HG03175 (cell line): ENCODE data around the gene INSC.

ENCODE experiments used
- ATAC-seq: cut with Tn5 transposase; IDR thresholded peaks from one replicate; pipeline ENCODE4 v1.9.1; 2021; ENCODE audit warnings: mild to moderate bottlenecking, moderate library complexity; ENCODE audit not compliant: unreplicated experiment

INSC gene

DNA sequence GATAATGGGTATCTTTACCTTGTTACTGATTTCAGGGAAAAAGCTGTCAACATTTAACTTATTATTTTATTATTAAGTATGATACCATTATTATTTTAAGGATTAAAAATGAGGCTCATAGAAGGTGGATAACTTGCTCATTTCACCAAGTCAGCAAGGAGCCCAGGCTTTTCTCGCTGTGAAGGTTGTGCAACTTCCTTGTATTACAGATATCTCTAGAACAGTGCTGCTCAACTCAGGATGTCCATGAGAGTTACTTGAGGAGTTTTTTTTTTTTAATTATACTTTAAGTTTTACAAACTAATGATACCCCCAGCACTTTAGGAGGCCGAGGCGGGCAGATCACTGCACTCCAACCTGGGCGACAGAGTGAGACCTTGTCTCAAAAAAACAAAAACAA lies 98.2 kb downstream of the INSC start:
- no peak for ATAC-seq

DNA sequence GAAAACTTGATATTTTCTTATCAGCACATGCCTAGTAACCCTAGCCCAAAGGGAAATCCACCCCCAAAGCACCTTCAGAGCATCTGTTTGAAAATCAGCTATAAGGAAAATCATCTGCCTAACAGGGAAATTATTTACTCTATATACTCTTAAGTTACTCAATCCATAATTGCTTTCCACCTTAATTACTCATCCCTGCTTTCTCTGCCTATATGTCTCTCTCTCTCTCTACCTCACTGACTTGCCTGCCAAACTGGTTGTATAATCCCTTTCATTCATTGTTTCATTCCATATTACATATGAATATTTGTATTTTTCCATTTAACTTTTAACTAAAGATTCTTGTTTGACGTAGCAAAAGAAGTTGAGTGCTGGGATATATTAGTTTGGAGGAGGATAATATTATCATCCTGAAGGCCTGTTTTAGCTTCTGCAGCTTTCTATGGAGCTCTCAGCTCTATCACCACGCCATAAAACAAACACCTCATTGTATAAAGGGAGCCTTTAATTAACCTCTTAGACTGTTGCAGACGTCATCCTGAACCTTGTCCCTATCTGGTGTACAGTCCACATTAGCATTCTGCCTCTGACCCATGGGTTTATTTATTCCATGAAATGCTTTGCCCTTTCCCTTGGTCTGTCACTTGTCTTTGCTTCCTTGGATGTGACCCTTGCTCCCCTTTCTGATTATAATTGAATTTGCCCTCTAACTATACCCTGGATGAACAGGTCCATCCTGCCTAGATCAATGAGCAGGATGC lies 98.9 kb downstream of the INSC start:
- ATAC-seq, result no peak

DNA sequence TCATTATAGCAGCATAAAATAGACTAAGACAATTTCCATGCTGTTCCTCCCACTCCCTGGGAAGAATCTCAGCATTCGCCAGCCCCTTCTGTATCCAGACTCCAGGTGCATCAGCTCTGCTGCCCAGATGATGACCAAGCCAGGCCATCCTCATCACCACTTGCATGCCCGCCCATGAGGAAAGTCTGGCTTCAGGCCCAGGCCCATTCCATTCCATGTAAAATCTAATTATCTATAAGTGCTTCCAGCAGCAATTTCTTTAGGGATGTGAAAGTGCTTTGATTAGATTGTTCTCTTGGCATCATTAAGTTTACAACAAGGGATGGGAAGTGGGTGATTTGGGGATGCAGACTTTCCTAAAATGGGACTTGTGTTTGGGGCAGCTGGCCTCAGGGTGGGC lies 100.3 kb downstream of the INSC start:
- no peak for ATAC-seq

DNA sequence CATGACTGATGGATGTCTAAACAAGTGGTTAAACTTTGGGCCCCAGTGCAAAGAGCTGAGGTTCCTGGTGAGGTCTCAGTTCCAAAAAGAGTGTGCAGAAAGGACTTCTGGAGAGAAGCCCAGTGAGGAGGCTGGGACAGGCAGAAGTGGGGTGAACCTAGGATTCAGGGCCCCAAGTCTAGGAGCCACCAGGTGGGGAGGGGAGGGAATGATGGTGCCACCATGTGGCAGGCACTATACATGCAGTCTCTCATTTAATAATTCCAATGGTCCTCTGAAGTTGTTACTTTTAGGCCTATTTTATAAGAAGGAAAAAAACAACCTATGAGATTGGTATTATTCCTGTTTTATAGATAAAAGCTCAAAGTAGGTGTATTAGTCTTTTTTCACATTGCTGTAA lies 102.0 kb downstream of the INSC start:
- peak; percentile 71 for ATAC-seq

DNA sequence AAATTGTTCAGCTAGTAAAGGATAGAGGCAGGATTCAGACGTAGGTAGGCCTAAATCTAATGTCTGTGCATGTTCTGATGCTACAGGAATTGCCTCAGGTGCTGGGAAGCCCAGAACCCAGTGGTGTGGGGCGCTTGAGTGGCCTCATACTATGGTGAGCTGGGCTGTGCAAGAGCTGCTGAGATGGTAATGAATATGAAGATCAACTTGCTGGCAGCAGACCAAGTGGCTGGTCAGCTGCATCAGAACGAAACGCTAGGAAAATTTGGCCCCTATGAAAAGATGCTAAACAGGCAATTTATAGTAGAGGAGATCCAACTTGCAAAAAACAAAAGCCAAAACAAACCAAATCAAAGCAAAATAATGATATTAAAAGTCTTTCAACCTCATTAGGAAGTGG lies 102.7 kb downstream of the INSC start:
- ATAC-seq, result no peak

DNA sequence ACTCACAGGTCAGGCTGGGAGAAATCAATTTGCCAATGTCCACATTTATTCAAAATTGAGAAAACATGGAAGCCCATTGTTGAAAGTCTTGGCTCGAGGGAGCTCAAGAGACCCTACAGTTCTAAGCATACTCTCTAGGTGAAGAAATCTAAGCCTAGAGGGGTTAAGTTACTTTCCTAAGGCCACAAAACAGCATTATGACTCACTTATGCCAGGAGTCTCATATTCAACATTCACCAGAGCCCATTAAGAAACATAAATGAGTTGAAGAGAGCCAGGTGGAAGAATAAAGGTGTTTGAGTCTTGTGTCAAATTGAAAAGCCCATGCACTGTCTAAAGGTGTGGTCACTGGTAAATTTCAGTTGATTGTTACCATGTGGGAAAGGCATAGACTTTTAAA lies 108.1 kb downstream of the INSC start:
- no peak for ATAC-seq

DNA sequence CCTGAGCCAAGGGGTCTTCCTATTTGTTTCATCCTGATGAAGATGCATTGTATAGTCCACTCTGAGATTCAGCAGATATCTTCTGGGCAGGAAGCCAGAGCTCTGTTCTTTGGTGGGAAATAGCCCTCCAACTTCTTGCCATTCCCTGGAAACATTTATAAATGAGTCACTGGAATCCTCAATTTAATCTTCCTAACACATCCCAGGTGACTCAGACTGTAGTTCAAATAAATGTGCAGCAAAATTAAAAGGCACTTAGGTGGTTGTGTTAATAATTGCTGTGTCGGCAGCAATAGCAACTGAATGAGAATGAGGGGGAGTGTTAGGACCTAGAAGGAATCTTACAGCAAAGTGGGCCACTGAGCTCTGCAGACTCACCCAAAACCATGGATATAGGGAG lies 108.6 kb downstream of the INSC start:
- no peak for ATAC-seq

DNA sequence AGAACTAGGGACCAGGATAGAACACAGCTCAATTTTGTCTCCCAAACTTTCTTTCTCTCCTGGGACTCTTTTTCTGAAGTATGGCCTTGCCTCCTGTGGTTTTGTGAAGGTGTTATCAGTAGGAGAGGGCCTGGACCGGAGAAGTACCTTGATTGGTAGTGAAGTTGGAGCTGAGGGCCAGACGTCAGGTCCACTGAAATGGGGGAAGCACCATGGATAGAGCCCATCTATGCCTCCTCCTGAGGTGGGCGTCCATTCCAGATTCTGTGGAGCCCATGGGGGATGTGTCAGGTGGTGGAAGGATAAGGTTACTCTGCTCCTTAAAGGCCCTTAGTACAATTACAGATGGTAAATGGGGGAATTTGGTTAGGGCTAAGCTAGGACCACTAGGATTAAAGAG lies 109.7 kb downstream of the INSC start:
- no peak for ATAC-seq

DNA sequence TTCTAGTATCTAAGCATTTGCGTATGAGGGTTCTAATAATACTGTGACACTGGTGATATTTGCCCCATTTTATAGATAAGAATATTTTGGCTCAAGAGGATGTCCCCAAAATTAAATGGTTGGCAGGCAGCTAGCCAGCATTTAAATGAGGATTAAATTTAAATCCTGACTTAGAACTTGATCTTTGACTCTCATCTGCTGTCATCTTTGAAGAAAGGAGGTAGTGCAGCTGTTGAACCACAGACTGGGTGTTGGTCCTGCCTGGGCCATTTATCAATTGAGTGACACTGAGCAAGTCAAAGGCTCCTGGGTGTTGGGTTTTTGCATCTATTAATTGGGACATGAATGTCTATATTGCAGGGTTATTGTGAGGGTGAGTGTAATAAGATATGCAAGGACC lies 112.3 kb downstream of the INSC start:
- no peak for ATAC-seq

DNA sequence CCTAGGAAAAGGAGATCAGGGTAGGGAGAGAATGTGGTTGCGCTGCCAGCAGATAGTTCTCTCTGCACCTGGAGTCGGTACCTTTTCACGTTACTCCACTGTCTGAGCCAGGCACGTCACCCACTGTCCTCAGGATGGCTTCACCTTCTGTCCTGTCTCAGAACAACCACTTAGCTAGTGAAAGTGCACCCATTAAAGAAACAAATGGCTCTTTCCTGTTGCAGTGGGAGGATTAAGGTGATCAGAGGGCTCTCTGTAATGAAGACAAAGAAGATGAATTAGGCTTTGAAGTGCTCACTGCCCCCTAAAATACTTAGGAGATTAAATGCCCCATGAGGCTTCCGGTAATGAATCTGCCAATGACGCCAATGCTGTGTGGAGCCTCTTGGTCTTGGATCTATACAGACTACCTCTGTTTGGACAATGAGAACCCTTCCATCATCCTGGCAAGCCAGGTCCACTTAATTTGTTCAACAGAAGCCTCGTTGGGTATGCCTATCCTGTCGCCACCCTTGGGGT lies 113.7 kb downstream of the INSC start:
- no peak for ATAC-seq

DNA sequence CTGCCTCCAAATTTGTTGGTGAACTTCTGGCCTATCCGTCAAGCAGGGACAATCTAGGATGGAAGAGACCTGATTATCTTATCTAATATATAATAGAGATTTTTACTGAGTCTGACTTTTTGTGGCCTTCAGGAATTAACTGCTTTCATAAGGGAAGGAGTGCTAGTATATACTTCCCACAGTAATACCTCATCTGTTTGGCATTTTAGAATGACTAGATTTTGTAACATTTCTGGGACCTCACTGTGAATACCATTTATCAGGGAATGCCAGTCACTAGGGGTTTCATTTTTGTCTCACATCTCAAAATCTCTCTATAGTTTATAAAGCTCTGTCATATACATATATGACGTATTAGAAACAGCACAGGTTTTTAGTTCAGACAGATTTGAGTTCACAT lies 114.3 kb downstream of the INSC start:
- ATAC-seq, result no peak

DNA sequence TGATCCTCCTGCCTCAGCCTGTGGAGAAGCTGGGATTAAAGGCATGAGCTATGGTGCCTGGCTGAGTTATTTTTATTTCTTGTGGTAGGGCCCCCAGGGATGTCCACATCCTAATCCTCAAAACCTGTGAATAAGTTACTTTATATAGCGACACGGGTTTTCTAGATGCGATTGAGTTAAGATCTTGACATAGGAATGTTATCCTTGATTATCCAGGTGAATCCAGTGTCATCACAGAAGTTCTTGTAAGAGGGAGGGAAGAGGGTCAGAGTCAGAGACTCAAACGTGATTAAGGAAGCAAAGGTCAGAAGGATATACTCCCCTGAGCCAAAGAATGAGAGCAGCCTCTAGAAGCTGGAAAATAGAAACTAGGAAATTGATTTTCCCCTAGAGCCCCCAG lies 117.8 kb downstream of the INSC start:
- no peak for ATAC-seq

DNA sequence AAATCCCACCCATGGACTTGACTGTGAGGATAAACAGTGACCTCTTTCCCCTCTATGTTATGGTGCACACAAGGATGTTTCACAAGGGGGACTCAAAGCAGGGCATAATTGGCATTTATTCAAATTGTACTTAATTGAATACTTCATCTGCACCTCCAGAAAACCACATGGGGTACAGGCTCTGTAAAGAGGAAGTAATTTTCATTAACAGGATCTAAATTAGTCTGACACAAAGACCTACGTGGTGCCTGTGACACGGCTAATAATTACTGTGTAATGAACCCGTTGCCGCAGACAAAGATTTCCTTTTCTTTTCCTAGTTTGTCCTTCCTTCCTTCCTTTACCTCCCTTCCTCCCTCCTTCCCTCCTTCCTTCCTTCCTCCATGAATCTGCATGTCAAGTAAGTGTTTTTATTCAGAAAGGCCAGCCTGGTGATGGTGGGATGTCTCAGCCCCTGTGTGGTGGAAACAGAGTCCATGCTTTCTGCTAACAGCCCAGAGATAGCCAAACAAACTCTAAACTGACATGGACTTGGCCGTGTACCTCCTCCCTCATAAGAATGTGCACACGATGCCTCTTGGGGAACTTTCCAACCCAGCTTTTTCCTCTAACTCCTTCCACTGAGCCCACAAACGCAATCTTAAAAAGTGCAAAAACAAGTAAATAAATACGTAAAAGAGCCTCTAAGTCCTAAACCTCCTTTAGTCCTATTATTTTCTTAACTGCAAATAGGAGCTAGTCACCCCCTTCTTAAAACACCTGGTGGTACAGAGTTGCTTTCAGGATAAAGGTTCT lies 118.8 kb downstream of the INSC start:
- no peak for ATAC-seq

DNA sequence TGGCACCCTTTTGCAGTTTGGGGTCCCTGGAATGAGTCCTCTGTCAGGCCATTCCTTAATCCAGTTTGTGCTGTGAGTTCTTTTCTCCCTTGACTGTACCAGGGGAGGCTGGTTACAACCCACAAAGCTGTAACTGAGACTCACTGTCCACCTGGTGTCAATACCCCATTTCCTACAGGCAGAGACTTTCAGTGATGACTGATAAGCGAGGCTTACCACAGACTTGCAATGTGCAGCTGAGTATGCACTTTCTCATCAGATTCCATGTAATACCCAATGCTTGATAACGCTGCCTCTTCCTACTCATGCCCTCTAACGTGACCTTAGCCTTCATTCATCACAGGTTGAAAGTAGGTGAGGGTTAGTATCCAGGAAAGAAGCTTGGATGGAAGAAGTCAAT lies 120.1 kb downstream of the INSC start:
- no peak for ATAC-seq

DNA sequence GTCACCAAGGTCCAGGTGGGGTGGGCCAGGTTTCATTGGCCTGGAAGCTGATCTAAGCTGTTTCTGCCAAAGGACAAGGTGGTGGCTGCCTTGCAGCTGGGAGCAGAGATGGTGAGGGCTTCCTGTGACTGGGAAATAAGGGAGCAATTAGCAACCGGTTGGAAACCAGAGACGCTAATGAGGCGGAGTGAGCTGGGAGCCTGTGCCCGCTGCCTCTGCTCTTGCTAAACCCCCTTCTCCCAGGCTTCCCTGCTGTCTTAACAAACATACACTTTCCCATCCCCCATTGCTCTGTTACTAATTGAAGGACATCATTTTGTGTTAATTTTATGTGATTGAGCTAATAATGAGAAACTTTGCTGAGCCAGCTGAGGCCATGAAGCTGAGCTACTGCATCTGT lies 121.8 kb downstream of the INSC start:
- ATAC-seq, result no peak

DNA sequence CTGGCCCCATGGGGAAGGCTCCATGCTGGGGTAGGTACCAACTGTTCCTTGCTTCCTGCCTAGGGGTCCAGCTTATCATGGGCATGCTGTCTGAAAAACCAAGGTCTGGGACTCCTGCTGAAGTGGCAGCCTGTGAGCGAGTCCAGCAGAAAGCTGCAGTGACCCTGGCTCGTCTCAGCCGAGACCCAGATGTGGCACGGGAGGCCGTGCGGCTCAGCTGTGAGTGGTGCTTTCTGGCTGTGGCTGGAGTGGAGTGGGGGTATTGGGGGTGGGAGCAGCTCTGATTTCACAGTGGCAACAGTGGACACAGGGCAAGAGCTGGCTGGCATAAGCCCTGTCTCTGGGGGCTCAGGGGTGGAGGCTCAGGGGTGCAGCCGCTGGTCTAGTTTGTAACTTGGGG lies 124.1 kb downstream of the INSC start:
- no peak for ATAC-seq

DNA sequence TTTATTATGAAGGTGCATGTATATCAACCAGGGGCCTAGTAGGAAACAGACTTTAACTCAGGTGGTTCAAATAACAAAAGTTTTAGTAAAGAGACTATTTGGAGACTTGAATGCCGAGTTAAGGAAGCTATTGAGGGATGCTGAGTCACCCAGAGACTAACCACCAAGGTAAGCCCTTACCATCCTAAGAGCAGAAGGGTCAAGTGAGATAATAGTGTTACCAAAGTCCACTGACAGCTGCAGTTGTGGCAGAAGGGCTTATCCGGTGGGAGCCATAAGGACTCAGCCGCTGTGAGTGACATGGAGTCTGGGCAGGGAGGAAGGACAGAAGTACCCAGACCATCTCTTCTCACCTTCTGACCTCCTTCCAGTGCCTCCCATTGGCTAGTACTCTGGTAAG lies 134.0 kb downstream of the INSC start:
- ATAC-seq, result no peak

DNA sequence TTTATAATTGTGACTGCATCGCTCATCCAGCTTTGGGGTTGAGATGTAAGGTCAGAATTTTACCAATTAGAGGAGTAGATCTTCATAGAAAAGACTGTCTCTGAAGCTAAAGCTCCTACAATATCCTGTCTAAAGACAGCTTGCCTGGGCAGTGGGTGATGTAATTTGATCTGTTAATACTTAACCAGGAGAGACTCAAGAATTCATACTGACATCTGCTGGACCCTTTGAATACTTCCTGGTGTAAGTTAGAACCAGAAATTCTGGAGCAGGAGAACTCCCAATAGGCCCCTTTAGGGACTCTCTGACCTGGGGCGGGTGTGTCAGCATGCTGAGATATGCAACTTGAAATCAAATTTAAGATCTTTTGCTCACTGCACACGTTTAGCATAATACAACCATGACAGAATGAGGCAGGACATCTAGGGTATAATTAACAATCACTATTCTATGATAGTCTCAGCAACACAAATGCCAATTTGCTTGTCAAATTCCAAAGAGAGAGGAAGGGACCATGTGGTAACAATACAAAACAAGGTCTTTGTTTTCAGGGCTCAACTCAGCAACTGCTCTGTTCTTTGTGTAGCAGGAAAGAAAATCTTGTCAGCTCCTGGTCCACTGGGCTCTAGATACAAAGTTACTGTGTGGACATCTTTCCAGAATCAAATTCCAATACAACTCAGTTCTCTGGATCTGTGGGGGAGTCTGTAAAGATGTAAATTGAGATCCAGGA lies 143.9 kb downstream of the INSC start:
- peak; percentile 91 for ATAC-seq

DNA sequence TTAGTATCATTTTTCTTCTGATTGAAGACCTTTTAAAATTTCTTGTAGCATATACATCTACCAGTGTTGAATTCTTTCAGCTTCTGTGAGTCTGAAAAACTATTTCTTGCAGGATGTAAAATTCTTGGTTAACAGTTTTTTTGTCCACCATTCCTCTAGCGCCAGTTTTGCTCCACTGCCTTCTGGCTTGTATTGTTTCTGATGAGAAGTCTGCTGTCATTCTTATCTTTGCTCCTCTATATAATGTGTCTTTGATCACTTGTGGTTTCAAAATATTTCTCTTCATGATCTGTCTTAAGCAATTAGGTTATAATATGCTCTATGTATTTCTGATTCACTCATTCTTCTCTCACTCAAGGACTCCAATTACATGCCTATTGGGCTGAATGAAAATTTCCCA lies 152.3 kb downstream of the INSC start:
- no peak for ATAC-seq

DNA sequence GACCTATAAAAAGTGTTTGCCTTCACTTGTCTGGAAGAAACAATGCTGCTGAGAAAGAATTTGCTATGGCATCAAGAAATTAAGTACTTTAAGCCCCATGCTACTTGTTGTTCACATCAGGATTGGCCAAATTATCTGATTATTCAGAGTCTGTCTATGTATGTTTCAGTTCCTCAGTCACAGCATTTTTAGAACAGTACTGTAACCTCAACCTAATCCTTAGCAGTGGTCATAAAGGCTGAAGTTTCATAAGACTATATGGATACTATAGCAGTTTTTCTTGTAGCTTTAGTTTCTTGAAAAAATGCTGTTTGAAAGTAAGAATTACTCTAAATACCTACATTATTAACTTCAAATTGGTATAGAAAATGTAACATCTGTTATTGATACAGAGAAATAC lies 153.9 kb downstream of the INSC start:
- no peak for ATAC-seq

DNA sequence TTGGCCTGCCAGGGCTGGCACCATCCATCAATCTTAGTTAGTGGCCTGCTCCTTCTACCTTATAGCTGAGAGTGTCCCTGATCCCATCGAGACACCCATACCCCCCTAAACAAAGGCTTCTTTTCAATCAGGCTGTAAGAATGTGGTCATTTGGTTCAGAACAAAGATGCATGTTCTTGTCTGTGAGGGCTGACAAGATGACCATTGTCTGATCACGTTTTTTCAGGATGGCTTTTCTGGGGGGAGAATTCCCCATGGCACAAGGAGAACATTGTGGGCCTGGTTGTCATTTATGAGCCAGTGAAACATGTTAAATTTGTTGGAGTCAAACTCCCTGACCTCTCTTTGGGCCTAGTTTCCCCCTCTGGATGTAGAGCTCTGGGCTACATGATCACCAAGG lies 160.4 kb downstream of the INSC start:
- ATAC-seq, result no peak

DNA sequence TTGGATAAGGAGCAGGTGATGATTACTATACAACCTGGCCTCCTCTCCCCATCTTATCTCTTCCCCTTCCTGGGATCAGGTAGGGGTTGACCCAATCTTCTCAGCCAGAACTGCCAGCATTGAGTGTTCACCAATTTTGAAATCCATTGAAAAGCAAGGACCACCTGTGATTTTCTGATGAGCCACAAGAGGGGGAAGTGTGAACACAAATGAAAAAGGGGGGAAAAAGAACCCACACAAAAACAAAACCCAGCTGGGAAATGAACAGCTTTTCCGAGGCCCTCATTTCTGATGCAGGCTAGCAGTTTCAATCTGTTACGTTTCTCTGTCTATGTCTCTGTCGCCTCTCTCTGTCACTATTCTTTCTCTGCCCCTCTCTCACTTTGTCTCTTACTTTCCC lies 161.9 kb downstream of the INSC start:
- no peak for ATAC-seq
